Measurements from ENCODE around the gene ARMC2. TPM values are rescaled to one million over a fixed set of nuclear protein-coding genes. Genes with fewer than 3 reads are reported as not detected.

ARMC2 gene
- total RNA-seq, 2 experiments from 2014 or later, result 5.2 to 5.7 TPM

DNA sequence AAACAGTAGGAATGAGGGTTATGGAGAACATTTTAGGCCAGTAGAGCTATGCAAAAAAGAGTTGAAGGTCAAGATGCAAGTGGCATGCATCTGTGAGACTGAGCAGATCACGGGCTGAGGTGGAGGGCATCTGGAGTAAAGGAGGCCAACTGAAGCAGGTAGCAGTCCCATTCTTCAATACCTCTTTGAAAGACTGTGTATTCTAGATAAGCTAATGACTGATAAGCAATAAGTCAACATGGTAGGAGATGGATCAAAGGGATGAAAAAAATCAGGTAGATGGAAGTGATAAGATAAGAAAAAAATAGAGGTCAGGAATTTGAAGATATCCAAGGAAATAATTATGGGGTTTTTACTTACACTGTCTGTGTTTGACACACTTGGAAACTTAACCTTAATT lies 55.6 kb downstream of the ARMC2 start:
- CTCF ChIA-PET, result no interaction called here
- Mint-ChIP-seq H3K4me1 (ENCODE audit: low read depth) (peaks cover 29% of the 10 kb centered on the region), H3K27ac (no peak overlapping the region), H3K36me3 (ENCODE audit: low read depth) (no peaks in the 10 kb centered on the region), H3K4me3 (no peak overlapping the region), H3K9me3 (no peaks in the 10 kb centered on the region), H3K27me3 (no peaks in the 10 kb centered on the region)
- TF ChIP-seq, protein P1, sequence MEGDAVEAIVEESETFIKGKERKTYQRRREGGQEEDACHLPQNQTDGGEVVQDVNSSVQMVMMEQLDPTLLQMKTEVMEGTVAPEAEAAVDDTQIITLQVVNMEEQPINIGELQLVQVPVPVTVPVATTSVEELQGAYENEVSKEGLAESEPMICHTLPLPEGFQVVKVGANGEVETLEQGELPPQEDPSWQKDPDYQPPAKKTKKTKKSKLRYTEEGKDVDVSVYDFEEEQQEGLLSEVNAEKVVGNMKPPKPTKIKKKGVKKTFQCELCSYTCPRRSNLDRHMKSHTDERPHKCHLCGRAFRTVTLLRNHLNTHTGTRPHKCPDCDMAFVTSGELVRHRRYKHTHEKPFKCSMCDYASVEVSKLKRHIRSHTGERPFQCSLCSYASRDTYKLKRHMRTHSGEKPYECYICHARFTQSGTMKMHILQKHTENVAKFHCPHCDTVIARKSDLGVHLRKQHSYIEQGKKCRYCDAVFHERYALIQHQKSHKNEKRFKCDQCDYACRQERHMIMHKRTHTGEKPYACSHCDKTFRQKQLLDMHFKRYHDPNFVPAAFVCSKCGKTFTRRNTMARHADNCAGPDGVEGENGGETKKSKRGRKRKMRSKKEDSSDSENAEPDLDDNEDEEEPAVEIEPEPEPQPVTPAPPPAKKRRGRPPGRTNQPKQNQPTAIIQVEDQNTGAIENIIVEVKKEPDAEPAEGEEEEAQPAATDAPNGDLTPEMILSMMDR (IDR thresholded peaks at IDR 0.05), result no peak
- Histone ChIP-seq H3K27ac (ENCODE audit: low read depth in 1 of 2, low read length in 2 of 2) (no peak overlapping the region), H3K4me3 (ENCODE audit: low read length) (no peak overlapping the region), H3K9me3 (ENCODE audit: control insufficient read depth in 1 of 2, insufficient read depth in 1 of 2, low read length in 2 of 2) (no peaks in the 10 kb centered on the region), H3K27me3 (ENCODE audit: control insufficient read depth in 1 of 2, insufficient read depth in 2 of 2, low read length in 2 of 2) (no peaks in the 10 kb centered on the region), H3K4me1 (ENCODE audit: insufficient read depth, low read length) (peaks cover 28% of the 10 kb centered on the region), H3K36me3 (ENCODE audit: insufficient read depth, low read length) (no peaks in the 10 kb centered on the region)
- intact Hi-C loops (cut with DNase I, micrococcal nuclease), result no loop called here
- POLR2A ChIA-PET, result interaction anchor here (0.5 kb wide), 1 partner anchor 897 kb away, joined by 4 read pairs; no protein-coding TSS in a partner anchor
- ATAC-seq (ENCODE audit: poor library complexity), result no peak
- no peak for DNase-seq

DNA sequence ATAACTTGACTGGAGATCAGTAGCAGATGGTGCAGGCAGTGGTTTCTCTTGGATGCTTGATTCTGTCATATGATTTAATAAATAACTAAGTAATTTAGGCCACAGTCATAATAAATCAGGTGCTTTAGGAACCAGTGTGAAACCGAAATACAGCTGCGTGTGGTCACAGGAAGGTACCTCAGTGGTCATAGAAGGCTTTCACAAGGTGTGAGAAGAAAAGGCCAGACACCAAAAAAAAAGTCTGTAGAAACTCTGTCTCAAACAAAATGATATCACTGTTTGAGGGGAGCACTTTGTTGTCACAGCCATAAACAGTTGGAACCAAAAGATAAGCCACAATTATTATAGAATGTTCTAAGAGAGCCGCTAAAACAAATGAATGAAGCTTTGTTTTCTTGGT lies 56.5 kb downstream of the ARMC2 start:
- Mint-ChIP-seq H3K4me3 (no peak overlapping the region), H3K36me3 (ENCODE audit: low read depth) (no peaks in the 10 kb centered on the region), H3K9me3 (no peaks in the 10 kb centered on the region), H3K27me3 (no peaks in the 10 kb centered on the region), H3K4me1 (ENCODE audit: low read depth) (peaks cover 29% of the 10 kb centered on the region), H3K27ac (no peak overlapping the region)
- intact Hi-C loops (cut with DNase I, micrococcal nuclease), result no loop called here
- H3K27me3 ChIP-seq (ENCODE audit: control insufficient read depth in 1 of 2, insufficient read depth in 2 of 2, low read length in 2 of 2), result no peaks in the 10 kb centered on the region
- H3K4me1 ChIP-seq (ENCODE audit: insufficient read depth, low read length), result peaks cover 28% of the 10 kb centered on the region
- no peak for ATAC-seq (ENCODE audit: poor library complexity)
- no peak for DNase-seq
- TF ChIP-seq, protein P1 (IDR thresholded peaks at IDR 0.05), result no peak
- no peak overlapping the region for H3K27ac ChIP-seq (ENCODE audit: low read depth in 1 of 2, low read length in 2 of 2)
- H3K36me3 ChIP-seq (ENCODE audit: insufficient read depth, low read length), result no peaks in the 10 kb centered on the region
- no peaks in the 10 kb centered on the region for H3K9me3 ChIP-seq (ENCODE audit: control insufficient read depth in 1 of 2, insufficient read depth in 1 of 2, low read length in 2 of 2)
- POLR2A ChIA-PET, result no interaction called here
- CTCF ChIA-PET, result no interaction called here
- H3K4me3 ChIP-seq (ENCODE audit: low read length), result no peak overlapping the region

DNA sequence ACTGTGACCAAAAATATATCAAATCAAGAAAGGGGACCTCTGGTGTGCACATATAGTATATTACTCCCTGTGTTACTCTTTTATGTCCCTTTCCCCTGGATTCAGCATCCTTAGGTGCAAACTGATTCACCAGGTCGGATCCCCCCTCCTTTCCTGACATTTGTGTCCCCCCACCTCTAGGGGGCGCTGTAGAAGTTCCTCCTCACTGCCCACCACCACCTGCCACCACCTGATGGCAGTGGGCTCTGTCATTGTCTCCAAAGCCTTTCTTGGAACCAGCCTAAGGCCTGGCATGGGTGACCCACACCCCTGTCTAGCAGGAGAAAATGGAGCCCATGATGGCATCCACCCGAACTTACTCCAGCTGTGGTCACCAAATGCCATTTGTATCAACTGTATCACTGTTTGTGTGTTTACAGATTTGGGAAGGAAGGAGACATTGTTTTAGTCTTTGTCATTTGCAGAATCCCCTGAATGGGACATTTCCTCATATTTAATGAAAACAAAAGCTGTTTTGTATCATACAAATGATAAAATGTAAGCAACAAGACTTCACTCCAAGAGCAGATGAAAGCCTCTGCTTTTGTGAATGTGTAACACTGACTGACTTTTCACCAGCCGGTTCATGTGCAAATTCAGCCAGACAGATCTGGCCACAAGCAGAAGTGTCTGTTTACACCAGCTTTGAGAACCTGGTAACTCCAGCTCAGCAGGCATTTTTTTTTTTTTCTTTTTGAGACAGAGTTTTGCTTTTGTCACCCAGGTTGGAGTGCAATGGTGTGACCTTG lies 66.2 kb downstream of the ARMC2 start:
- ChIA-PET POLR2A (no interaction called here), CTCF (interaction anchor here (1.5 kb wide), 1 partner anchor 159 kb away, joined by 4 read pairs; no protein-coding TSS in a partner anchor)
- no peaks in the 10 kb centered on the region for H3K27me3 Mint-ChIP-seq
- peak in 12 of 14 experiments; percentile 4 to 72 (median 26) for DNase-seq
- intact Hi-C loops (cut with DNase I, micrococcal nuclease), result loop anchor here in 1 of 2 experiments (10.0 kb wide), 1 partner anchor 160 kb away; no protein-coding TSS in a partner anchor
- no peak overlapping the region for H3K4me3 ChIP-seq (ENCODE audit: low read length)
- TF ChIP-seq, protein P1 (IDR thresholded peaks at IDR 0.05), result peak; percentile 57
- no peak overlapping the region for H3K4me3 Mint-ChIP-seq
- H3K36me3 Mint-ChIP-seq (ENCODE audit: low read depth), result no peaks in the 10 kb centered on the region
- ATAC-seq (ENCODE audit: poor library complexity), result peak; percentile 57
- no peaks in the 10 kb centered on the region for H3K4me1 ChIP-seq (ENCODE audit: insufficient read depth, low read length)
- no peaks in the 10 kb centered on the region for H3K36me3 ChIP-seq (ENCODE audit: insufficient read depth, low read length)
- H3K9me3 Mint-ChIP-seq, result no peaks in the 10 kb centered on the region
- H3K27ac Mint-ChIP-seq, result no peak overlapping the region
- no peak overlapping the region for H3K27ac ChIP-seq (ENCODE audit: low read depth in 1 of 2, low read length in 2 of 2)
- no peaks in the 10 kb centered on the region for H3K27me3 ChIP-seq (ENCODE audit: control insufficient read depth in 1 of 2, insufficient read depth in 2 of 2, low read length in 2 of 2)
- H3K4me1 Mint-ChIP-seq (ENCODE audit: low read depth), result no peaks in the 10 kb centered on the region
- H3K9me3 ChIP-seq (ENCODE audit: control insufficient read depth in 1 of 2, insufficient read depth in 1 of 2, low read length in 2 of 2), result no peaks in the 10 kb centered on the region
